IMR-90 (cell line): ENCODE measurements around the gene SLC5A1. TPM values are rescaled to one million over a fixed set of nuclear protein-coding genes. Genes with fewer than 3 reads are reported as not detected.

ENCODE experiments used
- ATAC-seq: fragments of 200-7000 bp; cut with Tn5 transposase; 2 replicates; pipeline ENCODE4 v1.9.1; 2020; ENCODE audit warnings: low read depth, mild to moderate bottlenecking, moderate library complexity
- BruUV-seq: library from RNA; stranded (reverse); fragments of 400-500 nt; replicated peaks from 2 replicates; lab custom pipeline; 2021; lab: Mats Ljungman, UMichigan
- CTCF ChIA-PET: fragments of 300-600 bp; formaldehyde crosslinking; extraction: SDS; loops from one replicate; lab custom pipeline; 2021; ENCODE audit warnings: antibody characterized with exemption; lab: Yijun Ruan, JAX
- POLR2A ChIA-PET: fragments of 300-600 bp; sonication (Branson Sonifier 250); formaldehyde crosslinking; loops from one replicate; lab custom pipeline; 2022; ENCODE audit warnings: antibody characterized with exemption; ENCODE audit not compliant: unreplicated experiment; lab: Charles Lee
- DNase-seq: peaks from one replicate; pipeline ENCODE4 v3.0.0; 2013
- H2AFZ ChIP-seq: replicated peaks from 2 replicates; pipeline ENCODE3; 2013; ENCODE audit warnings: low read length, mild to moderate bottlenecking; ENCODE audit not compliant: poor library complexity
- H2AK5ac ChIP-seq: 2 replicates; pipeline ENCODE4 v1.6.1; 2013; ENCODE audit warnings: low read depth, low read length, inconsistent platforms
- H2AK9ac ChIP-seq: replicated peaks from 2 replicates; pipeline ENCODE3; 2013; ENCODE audit warnings: mild to moderate bottlenecking, low read depth, low read length, moderate library complexity; ENCODE audit not compliant: poor library complexity
- H2BK120ac ChIP-seq: 2 replicates; pipeline ENCODE4 v1.6.1; 2013; ENCODE audit warnings: low read depth, low read length, inconsistent platforms
- H2BK15ac ChIP-seq: 3 replicates; pipeline ENCODE4 v1.6.1; 2013; ENCODE audit warnings: low read depth, low read length, inconsistent platforms
- H2BK20ac ChIP-seq: 2 replicates; pipeline ENCODE4 v1.6.1; 2013; ENCODE audit warnings: low read depth, mild to moderate bottlenecking, inconsistent platforms, low read length, moderate library complexity
- H2BK5ac ChIP-seq: 2 replicates; pipeline ENCODE4 v1.6.1; 2013; ENCODE audit warnings: mild to moderate bottlenecking, low read depth, low read length, inconsistent platforms; ENCODE audit not compliant: poor library complexity, severe bottlenecking
- H3K14ac ChIP-seq: replicated peaks from 2 replicates; pipeline ENCODE4 v1.6.1; 2013; ENCODE audit warnings: low read depth, low read length, inconsistent platforms
- H3K18ac ChIP-seq: 2 replicates; pipeline ENCODE4 v1.6.1; 2013; ENCODE audit warnings: low read depth, low read length, control low read depth
- H3K23ac ChIP-seq: 2 replicates; pipeline ENCODE4 v1.6.1; 2013; ENCODE audit warnings: low read depth, low read length, inconsistent platforms
- H3K27ac ChIP-seq: 2 replicates; pipeline ENCODE4 v1.5.1; 2013; ENCODE audit warnings: mild to moderate bottlenecking, control low read depth, low read length; ENCODE audit not compliant: insufficient read depth
- H3K27me3 ChIP-seq: 2 replicates; pipeline ENCODE4 v1.6.1; 2013; ENCODE audit warnings: low read length; ENCODE audit not compliant: control insufficient read depth, insufficient read depth
- H3K36me3 ChIP-seq: 2 replicates; pipeline ENCODE4 v1.6.1; 2013; ENCODE audit warnings: low read length, mixed read lengths; ENCODE audit not compliant: control insufficient read depth, insufficient read depth
- H3K4ac ChIP-seq: 2 replicates; pipeline ENCODE4 v1.6.1; 2013; ENCODE audit warnings: low read depth, low read length, inconsistent platforms
- H3K4me1 ChIP-seq: 2 replicates; pipeline ENCODE4 v1.6.1; 2013; ENCODE audit warnings: low read length, mixed read lengths; ENCODE audit not compliant: control insufficient read depth, insufficient read depth
- H3K4me2 ChIP-seq: 2 replicates; pipeline ENCODE4 v1.6.1; 2013; ENCODE audit warnings: low read depth, mild to moderate bottlenecking, control low read depth, low read length, moderate library complexity
- H3K4me3 ChIP-seq: 2 replicates; pipeline ENCODE4 v1.5.1; 2013; ENCODE audit warnings: low read depth, mild to moderate bottlenecking, control low read depth, low read length, moderate library complexity; ENCODE audit not compliant: insufficient read depth
- H3K56ac ChIP-seq: 2 replicates; pipeline ENCODE4 v1.6.1; 2013; ENCODE audit warnings: low read length, inconsistent platforms; ENCODE audit not compliant: insufficient read depth; ENCODE audit errors: extremely low read depth
- H3K79me1 ChIP-seq, 2 experiments: 2 replicates each; pipeline ENCODE4 v1.6.1; 2013; ENCODE audit warnings: low read length in 2 of 2, inconsistent platforms in 1 of 2, low read depth in 1 of 2
- H3K9ac ChIP-seq: 2 replicates; pipeline ENCODE4 v1.6.1; 2013; ENCODE audit warnings: low read depth, low read length, control low read depth
- H3K9me1 ChIP-seq: 2 replicates; pipeline ENCODE4 v1.6.1; 2013; ENCODE audit warnings: low read length, inconsistent platforms; ENCODE audit not compliant: insufficient read depth
- H3K9me3 ChIP-seq: 2 replicates; pipeline ENCODE4 v1.6.1; 2013; ENCODE audit warnings: low read length; ENCODE audit not compliant: control insufficient read depth, insufficient read depth
- H4K20me1 ChIP-seq: 2 replicates; pipeline ENCODE4 v1.6.1; 2013; ENCODE audit warnings: low read length, inconsistent platforms; ENCODE audit not compliant: insufficient read depth
- H4K5ac ChIP-seq: 2 replicates; pipeline ENCODE4 v1.6.1; 2013; ENCODE audit warnings: mild to moderate bottlenecking, low read depth, low read length, control low read depth
- H4K8ac ChIP-seq, 2 experiments: 2 replicates each; pipeline ENCODE4 v1.6.1; 2013; ENCODE audit warnings: low read depth in 2 of 2, low read length in 2 of 2, control low read depth in 1 of 2, inconsistent platforms in 1 of 2
- H4K91ac ChIP-seq: 2 replicates; pipeline ENCODE4 v1.6.1; 2013; ENCODE audit warnings: low read depth, low read length, inconsistent platforms; ENCODE audit not compliant: insufficient read depth
- CEBPB ChIP-seq: IDR thresholded peaks from 2 replicates; pipeline ENCODE4 v1.6.1; 2012; ENCODE audit warnings: low read depth, low read length, improper control_type of control experiment
- CHD1 ChIP-seq: IDR thresholded peaks from 2 replicates; pipeline ENCODE4 v1.6.1; 2012; ENCODE audit warnings: low read depth, low read length, improper control_type of control experiment
- FOS ChIP-seq: fragments of 150-350 bp; IDR thresholded peaks from 2 replicates; pipeline ENCODE4 v1.6.1; 2016; ENCODE audit warnings: low read depth, low read length
- MAZ ChIP-seq: IDR thresholded peaks from 2 replicates; pipeline ENCODE4 v1.6.1; 2012; ENCODE audit warnings: low read depth, mild to moderate bottlenecking, low read length, improper control_type of control experiment, moderate library complexity, borderline replicate concordance
- NFE2L2 ChIP-seq: fragments of 150-350 bp; IDR thresholded peaks from 2 replicates; pipeline ENCODE4 v1.6.1; 2016; ENCODE audit warnings: low read depth, mild to moderate bottlenecking, low read length
- POLR2A ChIP-seq: IDR thresholded peaks from 2 replicates; pipeline ENCODE4 v1.6.1; 2012; ENCODE audit warnings: mild to moderate bottlenecking, low read depth, low read length
- RAD21 ChIP-seq: IDR thresholded peaks from 2 replicates; pipeline ENCODE4 v1.6.1; 2012; ENCODE audit warnings: low read length, improper control_type of control experiment
- RFX5 ChIP-seq: IDR thresholded peaks from 2 replicates; pipeline ENCODE4 v1.8.0; 2012; ENCODE audit warnings: low read depth, mild to moderate bottlenecking, low read length, moderate library complexity
- WGBS, 2 experiments: methylation state at CpG; one replicate each; pipeline versions ENCODE4 v1.1.5 to v1.1.7; 2013; ENCODE audit warnings: missing lambda C conversion rate in 2 of 2; ENCODE audit not compliant: insufficient read length in 1 of 2; ENCODE audit errors: extremely low coverage in 2 of 2; 5-methylcytosine and 5-hydroxymethylcytosine counted together
- dilution Hi-C: fragments of 300-500 bp; cut with HindIII; formaldehyde crosslinking; loops from one replicate; pipeline ENCODE4 v1.14.3; 2018; ENCODE audit warnings: low sequenced_read_pairs; ENCODE audit not compliant: unreplicated experiment
- in situ Hi-C: fragments of 300-500 bp; cut with MboI; formaldehyde crosslinking; loops from 3 replicates; pipeline ENCODE4 v1.14.3; 2019; ENCODE audit warnings: low sequenced_read_pairs, inconsistent platforms, mixed read lengths
- intact Hi-C: fragments of 100-400 bp; cut with micrococcal nuclease; formaldehyde crosslinking; loops from 2 replicates; pipeline ENCODE4 v1.10.0; 2022
- polyA plus RNA-seq, 3 experiments: library from polyadenylated mRNA; depleted of rRNA; stranded (reverse); fragments of >200 nt; gene quantifications; 2 replicates each; pipeline ENCODE4 v1.2.3, GENCODE V29; 2012; ENCODE audit warnings: low replicate concordance in 1 of 3
- total RNA-seq: library from RNA; depleted of rRNA; stranded (reverse); fragments of >200 nt; gene quantifications from 2 replicates; pipeline ENCODE4 v1.2.3, GENCODE V29; 2012
- TF ChIP-seq, protein P1 (sequence below): fragments of 150-350 bp; IDR thresholded peaks from 2 replicates; pipeline ENCODE4 v1.6.1; 2017; ENCODE audit warnings: mild to moderate bottlenecking, antibody characterized with exemption, low read length, low read depth
- TF ChIP-seq, protein P2 (sequence below): fragments of 150-350 bp; IDR thresholded peaks from 2 replicates; pipeline ENCODE4 v1.6.1; 2016; ENCODE audit warnings: low read depth, mild to moderate bottlenecking, low read length, moderate library complexity, borderline replicate concordance
- TF ChIP-seq, protein P3 (sequence below): conservative IDR thresholded peaks from 2 replicates; pipeline ENCODE4 v1.5.1; 2012; ENCODE audit warnings: mild to moderate bottlenecking, low read depth, low read length, improper control_type of control experiment

Gene SLC5A1
- total and polyA plus RNA-seq, 2 of the 4 experiments (the other 2 are of a cell fraction) = not detected

DNA sequence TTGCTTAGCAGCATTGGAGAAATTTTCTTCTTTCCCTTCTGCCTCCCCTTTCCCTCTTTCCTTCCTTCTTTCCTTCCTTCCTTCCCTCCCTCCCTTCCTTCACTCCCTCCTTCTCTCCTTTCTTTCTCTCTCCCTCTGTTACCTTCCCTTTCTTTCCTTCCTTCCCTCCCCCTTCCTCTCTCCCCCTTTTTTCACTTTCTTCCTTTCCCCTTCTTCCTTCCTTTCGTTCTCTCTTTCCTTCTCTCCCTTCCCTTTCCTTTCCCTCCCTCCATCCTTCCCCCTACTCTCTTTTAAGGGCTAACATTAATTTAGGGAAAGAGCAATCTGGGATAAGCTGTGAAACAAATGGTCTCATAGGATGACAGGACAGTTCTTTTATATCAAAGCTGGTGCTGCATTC is 34.1 kb downstream of the SLC5A1 start:
- Histone ChIP-seq H3K4me2 (no peak overlapping the region), H4K20me1 (no peaks in the 10 kb centered on the region), H3K18ac (no peak overlapping the region), H3K36me3 (no peaks in the 10 kb centered on the region), H2BK5ac (no peak overlapping the region), H2AK5ac (no peak overlapping the region), H3K9me3 (no peaks in the 10 kb centered on the region), H3K14ac (no peak overlapping the region), H2AFZ (no peak overlapping the region), H3K27me3 (peaks cover 20% of the 10 kb centered on the region), H3K79me1 (no peaks in the 10 kb centered on the region), H3K4me3 (no peak overlapping the region), H3K4me1 (no peaks in the 10 kb centered on the region), H2BK20ac (no peak overlapping the region), H4K91ac (no peak overlapping the region), H2AK9ac (no peak overlapping the region), H3K4ac (no peak overlapping the region), H4K5ac (no peak overlapping the region), H3K23ac (no peak overlapping the region), H3K9ac (no peak overlapping the region), H3K27ac (no peak overlapping the region), H2BK120ac (no peak overlapping the region), H3K56ac (no peak overlapping the region), H4K8ac (no peak overlapping the region), H2BK15ac (no peak overlapping the region), H3K9me1 (no peaks in the 10 kb centered on the region)
- no peak for TF ChIP-seq CHD1
- no peak for TF ChIP-seq RFX5
- TF ChIP-seq, protein P1, sequence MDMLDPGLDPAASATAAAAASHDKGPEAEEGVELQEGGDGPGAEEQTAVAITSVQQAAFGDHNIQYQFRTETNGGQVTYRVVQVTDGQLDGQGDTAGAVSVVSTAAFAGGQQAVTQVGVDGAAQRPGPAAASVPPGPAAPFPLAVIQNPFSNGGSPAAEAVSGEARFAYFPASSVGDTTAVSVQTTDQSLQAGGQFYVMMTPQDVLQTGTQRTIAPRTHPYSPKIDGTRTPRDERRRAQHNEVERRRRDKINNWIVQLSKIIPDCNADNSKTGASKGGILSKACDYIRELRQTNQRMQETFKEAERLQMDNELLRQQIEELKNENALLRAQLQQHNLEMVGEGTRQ = no peak
- TF ChIP-seq MAZ = no peak
- no peak for TF ChIP-seq POLR2A
- TF ChIP-seq FOS = no peak
- no peak for TF ChIP-seq NFE2L2
- TF ChIP-seq RAD21 = no peak
- TF ChIP-seq, protein P2, sequence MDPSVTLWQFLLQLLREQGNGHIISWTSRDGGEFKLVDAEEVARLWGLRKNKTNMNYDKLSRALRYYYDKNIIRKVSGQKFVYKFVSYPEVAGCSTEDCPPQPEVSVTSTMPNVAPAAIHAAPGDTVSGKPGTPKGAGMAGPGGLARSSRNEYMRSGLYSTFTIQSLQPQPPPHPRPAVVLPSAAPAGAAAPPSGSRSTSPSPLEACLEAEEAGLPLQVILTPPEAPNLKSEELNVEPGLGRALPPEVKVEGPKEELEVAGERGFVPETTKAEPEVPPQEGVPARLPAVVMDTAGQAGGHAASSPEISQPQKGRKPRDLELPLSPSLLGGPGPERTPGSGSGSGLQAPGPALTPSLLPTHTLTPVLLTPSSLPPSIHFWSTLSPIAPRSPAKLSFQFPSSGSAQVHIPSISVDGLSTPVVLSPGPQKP = no peak
- no peak for TF ChIP-seq CEBPB
- TF ChIP-seq, protein P3, sequence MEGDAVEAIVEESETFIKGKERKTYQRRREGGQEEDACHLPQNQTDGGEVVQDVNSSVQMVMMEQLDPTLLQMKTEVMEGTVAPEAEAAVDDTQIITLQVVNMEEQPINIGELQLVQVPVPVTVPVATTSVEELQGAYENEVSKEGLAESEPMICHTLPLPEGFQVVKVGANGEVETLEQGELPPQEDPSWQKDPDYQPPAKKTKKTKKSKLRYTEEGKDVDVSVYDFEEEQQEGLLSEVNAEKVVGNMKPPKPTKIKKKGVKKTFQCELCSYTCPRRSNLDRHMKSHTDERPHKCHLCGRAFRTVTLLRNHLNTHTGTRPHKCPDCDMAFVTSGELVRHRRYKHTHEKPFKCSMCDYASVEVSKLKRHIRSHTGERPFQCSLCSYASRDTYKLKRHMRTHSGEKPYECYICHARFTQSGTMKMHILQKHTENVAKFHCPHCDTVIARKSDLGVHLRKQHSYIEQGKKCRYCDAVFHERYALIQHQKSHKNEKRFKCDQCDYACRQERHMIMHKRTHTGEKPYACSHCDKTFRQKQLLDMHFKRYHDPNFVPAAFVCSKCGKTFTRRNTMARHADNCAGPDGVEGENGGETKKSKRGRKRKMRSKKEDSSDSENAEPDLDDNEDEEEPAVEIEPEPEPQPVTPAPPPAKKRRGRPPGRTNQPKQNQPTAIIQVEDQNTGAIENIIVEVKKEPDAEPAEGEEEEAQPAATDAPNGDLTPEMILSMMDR = no peak
- ChIA-PET CTCF (no interaction called here), POLR2A (no interaction called here)
- dilution Hi-C loops (no loop called here), intact Hi-C loops (no loop called here), in situ Hi-C loops (loop anchor here (25.0 kb wide), 1 partner anchor 390 kb away; no protein-coding TSS in a partner anchor)
- no TSS peak for BruUV-seq
- DNase-seq = no peak
- no CpG with 5 or more reads among the region's 1 CpG for WGBS, 2 experiments
- no peak for ATAC-seq
